Measurements from ENCODE around the gene PCDHGA1. TPM values are rescaled to one million over a fixed set of nuclear protein-coding genes. Genes with fewer than 3 reads are reported as not detected.

Gene PCDHGA1
- total and polyA plus RNA-seq, 2 of the 4 experiments (the other 2 are of a cell fraction), result 0.90 to 0.92 TPM

GRCh38 chr5:141513627-141514329 lies 183.5 kb downstream of the PCDHGA1 start (continued):
- no peak for TF ChIP-seq CEBPB (IDR thresholded peaks at IDR 0.05; ENCODE audit: low read depth, low read length)
- no peak for TF ChIP-seq RFX5 (IDR thresholded peaks at IDR 0.05; ENCODE audit: low read depth, low read length)

GRCh38 chr5:141514330-141515133 lies 184.2 kb downstream of the PCDHGA1 start:
- peaks cover 2% of the 10 kb centered on the region for H4K20me1 ChIP-seq (ENCODE audit: insufficient read depth, low read length)
- peak overlapping the region; percentile 41; the same call in 2 of the 3 replicates for H2BK15ac ChIP-seq (ENCODE audit: low read depth, low read length)
- in situ Hi-C loops (cut with MboI; ENCODE audit: low sequenced_read_pairs), result no loop called here
- BruUV-seq (replicated peaks), result no TSS peak
- peaks cover 25% of the 10 kb centered on the region for H3K36me3 ChIP-seq (ENCODE audit: control insufficient read depth, insufficient read depth, low read length)
- H3K4ac ChIP-seq (ENCODE audit: low read depth, low read length), result peak overlapping the region; percentile 96
- peaks cover 57% of the 10 kb centered on the region for H3K4me1 ChIP-seq (ENCODE audit: control insufficient read depth, insufficient read depth, low read length)
- H3K56ac ChIP-seq (ENCODE audit: extremely low read depth, insufficient read depth, low read length), result peak overlapping the region; percentile 38; the same call in 1 of the 2 replicates
- H4K5ac ChIP-seq (ENCODE audit: low read depth, low read length), result peak overlapping the region; percentile 84
- H3K18ac ChIP-seq (ENCODE audit: low read depth, low read length), result peak overlapping the region; percentile 83
- H2AFZ ChIP-seq (replicated peaks; ENCODE audit: low read length, poor library complexity), result peak overlapping the region; percentile 34
- peak overlapping the region; percentile 55; the same call in 1 of the 2 replicates for H3K23ac ChIP-seq (ENCODE audit: low read depth, low read length)
- no peaks in the 10 kb centered on the region for H3K9me3 ChIP-seq (ENCODE audit: control insufficient read depth, insufficient read depth, low read length)
- H3K9me1 ChIP-seq (ENCODE audit: insufficient read depth, low read length), result peaks cover 42% of the 10 kb centered on the region
- H2AK9ac ChIP-seq (replicated peaks; ENCODE audit: low read depth, low read length, poor library complexity), result peak overlapping the region; percentile 90
- H2AK5ac ChIP-seq (ENCODE audit: low read depth, low read length), result peak overlapping the region; percentile 81
- no peaks in the 10 kb centered on the region for H3K27me3 ChIP-seq (ENCODE audit: control insufficient read depth, insufficient read depth, low read length)
- peak overlapping the region; percentile 79 to 81 for H4K8ac ChIP-seq (ENCODE audit: low read depth in 2 of 2, low read length in 2 of 2)
- DNase-seq, result peak; percentile 54
- no peak overlapping the region for H3K4me3 ChIP-seq (ENCODE audit: insufficient read depth, low read depth, low read length)
- dilution Hi-C loops (cut with HindIII; ENCODE audit: low sequenced_read_pairs, unreplicated experiment), result no loop called here
- peak overlapping the region; percentile 72 for H2BK5ac ChIP-seq (ENCODE audit: low read depth, low read length, poor library complexity, severe bottlenecking)
- no peak for TF ChIP-seq MAFK (IDR thresholded peaks at IDR 0.05; ENCODE audit: low read depth, low read length)
- no peak for TF ChIP-seq ELK1 (IDR thresholded peaks at IDR 0.05; ENCODE audit: borderline replicate concordance, low read depth, low read length)
- TF ChIP-seq FOS (IDR thresholded peaks at IDR 0.05; ENCODE audit: low read depth, low read length), result no peak
- TF ChIP-seq, protein P1, sequence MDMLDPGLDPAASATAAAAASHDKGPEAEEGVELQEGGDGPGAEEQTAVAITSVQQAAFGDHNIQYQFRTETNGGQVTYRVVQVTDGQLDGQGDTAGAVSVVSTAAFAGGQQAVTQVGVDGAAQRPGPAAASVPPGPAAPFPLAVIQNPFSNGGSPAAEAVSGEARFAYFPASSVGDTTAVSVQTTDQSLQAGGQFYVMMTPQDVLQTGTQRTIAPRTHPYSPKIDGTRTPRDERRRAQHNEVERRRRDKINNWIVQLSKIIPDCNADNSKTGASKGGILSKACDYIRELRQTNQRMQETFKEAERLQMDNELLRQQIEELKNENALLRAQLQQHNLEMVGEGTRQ (IDR thresholded peaks at IDR 0.05; ENCODE audit: low read depth, low read length), result no peak
- no peak for TF ChIP-seq RCOR1 (IDR thresholded peaks at IDR 0.05; ENCODE audit: insufficient replicate concordance, low read length)
- TF ChIP-seq SMC3 (IDR thresholded peaks at IDR 0.05; ENCODE audit: low read depth, low read length), result no peak
- no peak for TF ChIP-seq RFX5 (IDR thresholded peaks at IDR 0.05; ENCODE audit: low read depth, low read length)
- TF ChIP-seq NFE2L2 (IDR thresholded peaks at IDR 0.05; ENCODE audit: low read depth, low read length), result no peak
- TF ChIP-seq BHLHE40 (IDR thresholded peaks at IDR 0.05; ENCODE audit: low read depth, low read length), result no peak
- no peak for TF ChIP-seq CHD1 (IDR thresholded peaks at IDR 0.05; ENCODE audit: low read depth, low read length)
- H3K4me2 ChIP-seq (ENCODE audit: low read depth, low read length), result peak overlapping the region; percentile 86; the same call in 1 of the 2 replicates
- peak overlapping the region; percentile 20; the same call in 1 of the 2 replicates for H3K9ac ChIP-seq (ENCODE audit: low read depth, low read length)
- WGBS, 2 experiments (ENCODE audit: extremely low coverage in 2 of 2, insufficient read length in 1 of 2), result 83% methylated on average over 3 of the region's 6 CpGs; no CpG with 5 or more reads in 1 of the 2 experiments
- CTCF ChIA-PET, result interaction anchor here (1.5 to 2.7 kb wide), 4 partner anchors 10 to 45 kb away, joined by 3 to 16 read pairs (median 12); no protein-coding TSS in a partner anchor
- H3K79me1 ChIP-seq (ENCODE audit: low read depth in 1 of 2, low read length in 2 of 2), result peaks cover 12 to 66% of the 10 kb centered on the region in 2 experiments
- peak overlapping the region; percentile 92 for H3K14ac ChIP-seq (replicated peaks; ENCODE audit: low read depth, low read length)
- POLR2A ChIA-PET (ENCODE audit: unreplicated experiment), result no interaction called here
- peak overlapping the region; percentile 86 for H2BK120ac ChIP-seq (ENCODE audit: low read depth, low read length)
- intact Hi-C loops (cut with micrococcal nuclease), result no loop called here
- H3K27ac ChIP-seq (ENCODE audit: insufficient read depth, low read length), result peak overlapping the region; percentile 84
- peak; percentile 2 for ATAC-seq (ENCODE audit: low read depth)
- H4K91ac ChIP-seq (ENCODE audit: insufficient read depth, low read depth, low read length), result peak overlapping the region; percentile 66
- H2BK20ac ChIP-seq (ENCODE audit: low read depth, low read length), result peak overlapping the region; percentile 62; the same call in 1 of the 2 replicates
